Adrenal gland (tissue), 12 donors: Measurements from ENCODE around the gene KRTAP12-4. TPM values are rescaled to one million over a fixed set of nuclear protein-coding genes. Genes with fewer than 3 reads are reported as not detected.

Experiments used
- DNase-seq, 7 donors: peaks; one replicate each; pipeline ENCODE4 v3.0.0-alpha.2; 2019 to 2020
- H3K27ac ChIP-seq, 5 donors: fragments of 200-600 bp; sonication (generic) in 4 of 5; 1 replicate in 3 of 5; 2 replicates in 2 of 5; pipeline versions ENCODE4 v1.5.1 to v1.8.0; 2016 to 2020; ENCODE audit warnings: mild to moderate bottlenecking in 1 of 5
- H3K27me3 ChIP-seq: fragments of 200-600 bp; 2 replicates; pipeline ENCODE4 v1.8.0; 2021
- H3K36me3 ChIP-seq, 2 donors: fragments of 200-600 bp; replicated peaks in 1 of 2; 1 replicate in 1 of 2; 2 replicates in 1 of 2; pipeline versions ENCODE4 v1.5.1 to v1.8.0; 2018 to 2022
- H3K4me1 ChIP-seq, 2 donors: fragments of 200-600 bp; replicated peaks in 1 of 2; 1 replicate in 1 of 2; 2 replicates in 1 of 2; pipeline versions ENCODE4 v1.5.1 to v1.8.0; 2018 to 2021
- H3K4me3 ChIP-seq, 4 donors: fragments of 200-600 bp; sonication (generic) in 3 of 4; one replicate each; pipeline ENCODE4 v1.5.1; 2016 to 2018
- H3K9me3 ChIP-seq, 3 donors: fragments of 200-600 bp; sonication (generic) in 1 of 3; replicated peaks in 1 of 3; 1 replicate in 2 of 3; 2 replicates in 1 of 3; pipeline versions ENCODE4 v1.5.1 to v1.8.0; 2016 to 2021
- POLR2A ChIP-seq, 2 donors: fragments of 450-650 bp; IDR thresholded peaks; one replicate each; pipeline ENCODE4 v1.6.1; 2017; ENCODE audit warnings: antibody characterized with exemption in 2 of 2, mild to moderate bottlenecking in 2 of 2, moderate library complexity in 1 of 2
- WGBS, 4 donors: extraction: QIAGEN DNeasy Blood & Tissue Kit in 2 of 4; methylation state at CpG; one replicate each; pipeline versions ENCODE4 v1.1.5 to v1.1.7; 2013 to 2017; 5-methylcytosine and 5-hydroxymethylcytosine counted together
- intact Hi-C, 2 donors: fragments of 100-400 bp; cut with DNase I; formaldehyde crosslinking; loops; one replicate each; pipeline versions ENCODE4 v1.14.1 to v1.15.0; 2022 to 2023
- polyA plus RNA-seq, 3 donors: library from polyadenylated mRNA; stranded (reverse); fragments of 200-250 nt in 2 of 3; fragments of 350-450 nt in 1 of 3; fragmentation: Illumina TruSeq in 1 of 3; extraction: RNeasy Lipid Tissue Mini Kit (QIAGEN cat#74804) in 1 of 3; gene quantifications; one replicate each; pipeline ENCODE4 v1.2.3, GENCODE V29; 2013 to 2014
- total RNA-seq, 9 donors: library from RNA; depleted of rRNA in 4 of 9; stranded (reverse); fragments of >200 nt in 4 of 9; fragments of 120-200 nt in 1 of 9; fragmentation: NEBNext Ultra II Directional in 1 of 9; extraction: Animal tissue kit (Norgen Biotek cat#: 25700) in 1 of 9; gene quantifications; one replicate each; pipeline versions ENCODE4 v1.1.0 to v1.2.4, GENCODE V29; 2013 to 2023
- TF ChIP-seq, protein P1 (sequence below), 6 experiments: fragments of 450-650 bp in 4 of 6; fragments of 200-600 bp in 2 of 6; sonication (generic) in 1 of 6; IDR thresholded peaks; 1 replicate in 5 of 6; 2 replicates in 1 of 6; pipeline versions ENCODE4 v1.5.1 to v1.8.0; 2016 to 2021; ENCODE audit warnings: antibody characterized with exemption in 6 of 6, mild to moderate bottlenecking in 2 of 6, moderate library complexity in 1 of 6
- donor health status: healthy with polysubstance abuse.
- donor health status: Bipolar disorder and iron deficiency.
- donor health status: DM: yes; HTN: yes; CAD: no.
- donor health status: DM: no; HTN: no; CAD: no.
- donor health status: DM: no; HTN: no; CAD: no.
- donor health status: DM: yes; HTN: yes; CAD: no.

The KRTAP12-4 gene
- total and polyA plus RNA-seq, 12 donors, result not detected

DNA sequence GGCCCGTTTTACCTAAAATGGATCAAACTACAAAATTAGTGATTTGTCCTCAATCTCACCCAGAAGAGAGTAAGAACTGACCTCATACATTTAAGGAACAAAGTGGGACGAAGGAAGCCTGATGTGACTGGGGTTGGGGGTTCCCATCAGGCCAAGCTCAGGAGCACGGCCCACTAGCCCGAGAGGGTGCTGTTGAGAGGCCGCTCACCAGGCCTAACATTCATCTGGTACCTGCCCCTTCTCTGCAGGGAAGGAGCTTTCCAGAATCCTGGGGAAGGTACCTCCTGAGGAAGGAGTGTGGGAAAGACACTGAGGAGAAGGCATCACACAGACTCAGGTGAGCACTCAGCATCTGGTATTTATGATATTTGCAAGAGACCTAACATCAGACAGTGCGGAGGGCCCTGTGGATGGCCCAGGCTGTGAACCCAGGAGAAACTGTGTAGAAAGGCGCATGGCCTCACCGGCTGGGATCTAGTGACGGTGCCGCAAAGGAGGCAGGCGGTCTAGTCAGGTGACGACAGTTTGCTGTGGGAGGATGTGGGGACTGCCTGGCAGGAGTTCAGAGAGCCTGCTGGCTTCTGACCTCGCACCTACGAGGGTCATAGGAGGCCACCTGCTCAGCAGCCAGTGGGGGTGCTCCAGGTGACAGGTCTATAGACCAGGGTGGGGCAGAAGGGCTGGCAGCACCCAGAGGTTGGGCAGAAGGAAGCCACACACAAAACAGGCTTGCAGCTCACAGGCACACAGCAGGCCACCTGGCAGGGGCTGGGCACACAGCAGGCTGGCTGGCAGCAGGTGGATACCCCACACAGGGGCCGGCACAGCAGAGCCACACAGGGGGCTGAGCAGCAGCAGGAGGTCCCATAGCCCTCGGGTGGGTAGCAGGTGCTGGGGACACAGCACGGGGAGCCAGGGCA, 543 bp downstream of the KRTAP12-4 start:
- H3K4me1 ChIP-seq, result no peaks in the 10 kb centered on the region
- H3K27ac ChIP-seq, result no peak overlapping the region
- peaks cover 3% of the 10 kb centered on the region for H3K27me3 ChIP-seq
- no peaks in the 10 kb centered on the region for H3K36me3 ChIP-seq
- TF ChIP-seq, protein P1, sequence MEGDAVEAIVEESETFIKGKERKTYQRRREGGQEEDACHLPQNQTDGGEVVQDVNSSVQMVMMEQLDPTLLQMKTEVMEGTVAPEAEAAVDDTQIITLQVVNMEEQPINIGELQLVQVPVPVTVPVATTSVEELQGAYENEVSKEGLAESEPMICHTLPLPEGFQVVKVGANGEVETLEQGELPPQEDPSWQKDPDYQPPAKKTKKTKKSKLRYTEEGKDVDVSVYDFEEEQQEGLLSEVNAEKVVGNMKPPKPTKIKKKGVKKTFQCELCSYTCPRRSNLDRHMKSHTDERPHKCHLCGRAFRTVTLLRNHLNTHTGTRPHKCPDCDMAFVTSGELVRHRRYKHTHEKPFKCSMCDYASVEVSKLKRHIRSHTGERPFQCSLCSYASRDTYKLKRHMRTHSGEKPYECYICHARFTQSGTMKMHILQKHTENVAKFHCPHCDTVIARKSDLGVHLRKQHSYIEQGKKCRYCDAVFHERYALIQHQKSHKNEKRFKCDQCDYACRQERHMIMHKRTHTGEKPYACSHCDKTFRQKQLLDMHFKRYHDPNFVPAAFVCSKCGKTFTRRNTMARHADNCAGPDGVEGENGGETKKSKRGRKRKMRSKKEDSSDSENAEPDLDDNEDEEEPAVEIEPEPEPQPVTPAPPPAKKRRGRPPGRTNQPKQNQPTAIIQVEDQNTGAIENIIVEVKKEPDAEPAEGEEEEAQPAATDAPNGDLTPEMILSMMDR (IDR thresholded peaks at IDR 0.05), result no peak
- TF ChIP-seq POLR2A (IDR thresholded peaks at IDR 0.05), result no peak
- WGBS, 4 donors, result 72 to 79% (median 77%) methylated on average over 12 to 17 of the region's 17 CpGs
- H3K4me3 ChIP-seq, result no peak overlapping the region
- no peaks in the 10 kb centered on the region for H3K9me3 ChIP-seq
- intact Hi-C loops, result no loop called here
- peak in 1 of 7 donors; percentile 23 for DNase-seq

DNA sequence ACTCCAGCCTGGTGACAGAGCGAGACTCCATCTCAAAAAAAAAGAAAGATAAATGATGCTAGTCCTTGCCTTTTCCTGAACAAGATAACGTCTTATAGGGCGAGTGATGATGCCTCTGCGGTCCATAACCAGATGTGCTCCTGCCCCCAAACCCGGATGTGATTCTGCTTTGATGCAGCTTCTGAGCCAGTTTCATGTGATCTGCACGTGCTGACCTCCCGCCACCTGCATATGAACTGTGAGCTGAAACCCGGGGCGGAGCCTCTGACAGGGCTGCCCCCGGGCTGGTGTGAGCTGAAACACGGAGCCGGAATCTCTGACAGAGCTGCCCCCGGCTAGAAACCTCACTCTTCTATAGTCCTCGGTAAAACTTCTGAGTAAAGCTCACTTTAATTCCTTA, 1.3 kb downstream of the KRTAP12-4 start:
- 65 to 73% (median 69%) methylated on average over 11 to 14 of the region's 14 CpGs for WGBS, 4 donors
- Histone ChIP-seq H3K4me1 (no peaks in the 10 kb centered on the region), H3K4me3 (no peak overlapping the region), H3K27me3 (peaks cover 3% of the 10 kb centered on the region), H3K9me3 (no peaks in the 10 kb centered on the region), H3K27ac (no peak overlapping the region), H3K36me3 (no peaks in the 10 kb centered on the region)
- DNase-seq, result peak in 1 of 7 donors; percentile 37
- TF ChIP-seq, protein P1 (IDR thresholded peaks at IDR 0.05), result no peak
- no peak for TF ChIP-seq POLR2A (IDR thresholded peaks at IDR 0.05)
- intact Hi-C loops, result no loop called here

DNA sequence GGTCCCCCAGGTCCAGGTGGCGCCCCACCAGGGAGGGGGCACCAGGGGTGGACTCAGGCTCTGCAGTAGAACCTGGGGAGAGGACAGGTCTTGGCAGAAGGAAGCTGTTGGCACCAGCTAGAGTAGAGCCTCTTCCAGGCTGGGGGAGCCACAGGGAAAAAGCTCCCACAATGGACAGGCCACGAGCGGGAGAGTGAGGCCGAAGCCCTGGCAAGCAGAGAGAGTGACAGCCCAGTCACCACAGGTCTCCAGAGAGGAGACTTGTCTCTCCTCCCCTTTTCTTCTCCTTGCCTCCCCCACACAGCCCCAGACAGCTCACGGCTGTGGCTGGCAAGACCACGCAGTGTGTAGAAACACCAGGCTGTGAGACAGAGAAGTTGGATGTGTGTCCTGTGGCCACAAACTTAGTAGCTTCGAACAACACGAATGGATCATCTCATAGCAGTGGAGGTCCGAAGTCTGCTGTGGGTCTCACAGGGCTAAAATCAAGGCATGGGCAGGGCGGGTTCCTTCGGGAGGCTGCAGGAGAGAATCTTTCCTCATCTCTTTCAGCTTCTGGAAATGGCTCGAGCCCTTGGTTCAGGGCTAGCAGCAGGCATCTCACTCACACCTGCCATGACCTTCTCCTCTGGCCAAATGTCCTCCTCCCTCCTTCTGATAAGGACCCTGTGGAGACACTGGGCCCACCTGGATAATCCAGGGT, 3.3 kb downstream of the KRTAP12-4 start:
- DNase-seq, result no peak
- Histone ChIP-seq H3K4me1 (no peaks in the 10 kb centered on the region), H3K27me3 (no peaks in the 10 kb centered on the region), H3K4me3 (no peak overlapping the region), H3K36me3 (no peaks in the 10 kb centered on the region), H3K27ac (no peak overlapping the region), H3K9me3 (no peaks in the 10 kb centered on the region)
- WGBS, 4 donors, result 83 to 95% (median 89%) methylated on average over 10 to 12 of the region's 12 CpGs
- intact Hi-C loops, result no loop called here
- TF ChIP-seq POLR2A (IDR thresholded peaks at IDR 0.05), result no peak

DNA sequence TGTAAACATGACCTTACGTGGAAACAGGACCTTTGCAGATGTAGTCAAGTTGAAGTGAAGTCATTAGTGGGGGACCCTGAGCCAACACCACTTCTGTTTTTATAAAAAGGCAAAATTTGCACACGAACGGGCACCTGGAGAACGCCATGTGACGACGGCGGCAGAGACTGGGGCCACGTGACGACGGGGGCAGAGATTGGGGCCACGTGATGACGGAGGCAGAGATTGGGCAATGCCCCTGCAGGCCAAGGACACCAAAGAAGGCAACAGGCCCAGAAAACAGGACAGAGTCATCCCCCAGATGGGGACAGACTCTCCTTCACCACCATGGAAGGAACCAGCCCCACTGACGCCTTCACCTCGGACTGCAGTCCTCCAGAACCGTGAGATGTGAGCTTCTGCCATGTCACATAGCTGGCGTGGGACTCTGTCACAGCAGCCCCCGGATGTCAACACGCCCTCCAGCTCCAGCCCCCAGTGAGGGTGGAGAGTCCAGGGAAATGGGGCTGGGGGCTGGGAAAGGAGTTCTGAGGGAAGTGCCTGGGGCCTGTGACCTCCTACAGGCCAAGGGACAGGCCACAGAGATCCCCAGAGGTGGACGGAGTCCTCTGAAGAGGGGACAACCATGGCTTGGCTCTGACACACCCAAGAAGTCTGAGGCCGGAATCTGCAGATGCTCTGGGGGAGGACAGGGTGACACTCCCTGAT, 4.0 kb downstream of the KRTAP12-4 start:
- intact Hi-C loops, result no loop called here
- Histone ChIP-seq H3K36me3 (no peaks in the 10 kb centered on the region), H3K27ac (no peak overlapping the region), H3K9me3 (no peaks in the 10 kb centered on the region), H3K27me3 (no peaks in the 10 kb centered on the region), H3K4me3 (no peak overlapping the region), H3K4me1 (no peaks in the 10 kb centered on the region)
- TF ChIP-seq, protein P1 (IDR thresholded peaks at IDR 0.05), result no peak
- TF ChIP-seq POLR2A (IDR thresholded peaks at IDR 0.05), result no peak
- WGBS, 4 donors, result 84 to 88% (median 86%) methylated on average over 14 to 20 of the region's 20 CpGs
- DNase-seq, result no peak
